HepG2 (cell line): ENCODE results near the gene KIAA1191. TPM values are rescaled to one million over a fixed set of nuclear protein-coding genes. Genes with fewer than 3 reads are reported as not detected.

ENCODE experiments used
- ARID2 ChIP-seq: sonication (generic); formaldehyde crosslinking; IDR thresholded peaks from 2 replicates; pipeline ENCODE4 v1.8.1; 2022; ENCODE audit warnings: mild to moderate bottlenecking, missing genetic modification reagents, borderline replicate concordance
- CBX5 ChIP-seq: sonication (generic); formaldehyde crosslinking; IDR thresholded peaks from 2 replicates; pipeline ENCODE4 v1.4.0; 2020; ENCODE audit warnings: missing genetic modification reagents, borderline replicate concordance
- ETS1 ChIP-seq: sonication (generic); formaldehyde crosslinking; IDR thresholded peaks from 2 replicates; pipeline ENCODE4 v1.4.0; 2020; ENCODE audit warnings: missing genetic modification reagents
- HDAC2 ChIP-seq: sonication (generic); formaldehyde crosslinking; IDR thresholded peaks from 2 replicates; pipeline ENCODE4 v1.4.0; 2020; ENCODE audit warnings: missing genetic modification reagents
- HNRNPH1 ChIP-seq: fragments of 200-400 bp; formaldehyde crosslinking; optimal IDR thresholded peaks from 2 replicates; pipeline ENCODE3; 2017; ENCODE audit warnings: mild to moderate bottlenecking, low read depth, low read length
- ISL2 ChIP-seq: sonication (generic); formaldehyde crosslinking; IDR thresholded peaks from 2 replicates; pipeline ENCODE4 v1.5.0; 2020; ENCODE audit warnings: missing genetic modification reagents
- KLF16 ChIP-seq, 2 experiments: sonication (generic) in 1 of 2; formaldehyde crosslinking in 1 of 2; IDR thresholded peaks; 2 replicates each; pipeline versions ENCODE4 v1.6.1 to v1.8.0; 2016 to 2023; ENCODE audit warnings: missing genetic modification reagents in 2 of 2, missing compliant biosample characterization in 1 of 2
- MIER2 ChIP-seq: IDR thresholded peaks from 2 replicates; pipeline ENCODE4 v1.6.1; 2016; ENCODE audit warnings: missing biosample characterization, missing genetic modification reagents
- MXD3 ChIP-seq: IDR thresholded peaks from 2 replicates; pipeline ENCODE4 v1.6.1; 2016; ENCODE audit warnings: mild to moderate bottlenecking, missing biosample characterization, missing genetic modification reagents
- NCOA5 ChIP-seq: sonication (generic); formaldehyde crosslinking; IDR thresholded peaks from 2 replicates; pipeline ENCODE4 v1.4.0; 2020; ENCODE audit warnings: missing genetic modification reagents
- NFE2 ChIP-seq: sonication (generic); formaldehyde crosslinking; IDR thresholded peaks from 2 replicates; pipeline ENCODE4 v1.4.0; 2020; ENCODE audit warnings: missing genetic modification reagents
- RBM22 ChIP-seq: fragments of 200-400 bp; formaldehyde crosslinking; optimal IDR thresholded peaks from 2 replicates; pipeline ENCODE3; 2017; ENCODE audit warnings: mild to moderate bottlenecking, low read length, moderate library complexity
- SP2 ChIP-seq: sonication (generic); formaldehyde crosslinking; IDR thresholded peaks from 2 replicates; pipeline ENCODE4 v1.5.1; 2020; ENCODE audit warnings: mild to moderate bottlenecking, missing genetic modification reagents
- SRSF4 ChIP-seq: fragments of 200-400 bp; formaldehyde crosslinking; IDR thresholded peaks from one replicate; pipeline ENCODE4 v1.6.1; 2018; ENCODE audit warnings: mild to moderate bottlenecking, low read depth, low read length, moderate library complexity; ENCODE audit not compliant: poor library complexity, severe bottlenecking
- TOPORS ChIP-seq: sonication (generic); formaldehyde crosslinking; IDR thresholded peaks from 2 replicates; pipeline ENCODE4 v1.8.0; 2023; ENCODE audit warnings: mild to moderate bottlenecking, missing genetic modification reagents
- WIZ ChIP-seq: sonication (generic); formaldehyde crosslinking; IDR thresholded peaks from 2 replicates; pipeline ENCODE4 v1.5.1; 2020; ENCODE audit warnings: mild to moderate bottlenecking, missing genetic modification reagents
- ZFP1 ChIP-seq: IDR thresholded peaks from 2 replicates; pipeline ENCODE4 v1.6.1; 2016
- ZNF446 ChIP-seq: sonication (generic); formaldehyde crosslinking; IDR thresholded peaks from 2 replicates; pipeline ENCODE4 v1.5.0; 2020; ENCODE audit warnings: mild to moderate bottlenecking, missing genetic modification reagents
- ZSCAN21 ChIP-seq: sonication (generic); formaldehyde crosslinking; IDR thresholded peaks from 2 replicates; pipeline ENCODE4 v1.8.0; 2022; ENCODE audit warnings: mild to moderate bottlenecking, missing genetic modification reagents, moderate library complexity, borderline replicate concordance
- ZZZ3 ChIP-seq: sonication (generic); formaldehyde crosslinking; IDR thresholded peaks from 2 replicates; pipeline ENCODE4 v1.4.0; 2020; ENCODE audit warnings: missing genetic modification reagents, mild to moderate bottlenecking, borderline replicate concordance
- polyA plus RNA-seq, 8 experiments: library from polyadenylated mRNA; depleted of rRNA in 3 of 8; stranded (reverse) in 7 of 8; unstranded in 1 of 8; fragments of >200 nt; fragmentation: Illumina TruSeq in 4 of 8; extraction: Trizol in 4 of 8; gene quantifications; 2 replicates each; pipeline versions ENCODE4 v1.2.1 to v1.2.3, GENCODE V29; 2011 to 2016; ENCODE audit warnings: low read depth in 4 of 8, missing spikeins in 1 of 8, mixed read lengths in 1 of 8; ENCODE audit not compliant: insufficient read depth in 1 of 8
- total RNA-seq, 5 experiments: library from RNA; depleted of rRNA; stranded (reverse); fragments of >200 nt; fragmentation: Illumina TruSeq; extraction: Trizol; gene quantifications; 2 replicates each; pipeline ENCODE4 v1.2.3, GENCODE V29; 2016; ENCODE audit warnings: low read depth in 1 of 5
- TF ChIP-seq, protein P1 (sequence below): sonication (generic); formaldehyde crosslinking; IDR thresholded peaks from 2 replicates; pipeline ENCODE4 v1.4.0; 2020; ENCODE audit warnings: missing genetic modification reagents
- TF ChIP-seq, protein P2 (sequence below): sonication (generic); formaldehyde crosslinking; IDR thresholded peaks from 2 replicates; pipeline ENCODE4 v1.9.0; 2021; ENCODE audit warnings: missing genetic modification reagents, borderline replicate concordance
- TF ChIP-seq, protein P3 (sequence below): sonication (generic); formaldehyde crosslinking; IDR thresholded peaks from 2 replicates; pipeline ENCODE4 v1.5.1; 2020; ENCODE audit warnings: mild to moderate bottlenecking, moderate library complexity, missing genetic modification reagents
- TF ChIP-seq, protein P4 (sequence below): sonication (generic); formaldehyde crosslinking; IDR thresholded peaks from 2 replicates; pipeline ENCODE4 v1.5.0; 2020; ENCODE audit warnings: missing genetic modification reagents, mild to moderate bottlenecking, borderline replicate concordance

KIAA1191 gene
- total and polyA plus RNA-seq, 2 of the 13 experiments (the other 11 are each of a cell fraction or from before 2014, with no cell fraction given) = 63.6 to 103 TPM

DNA sequence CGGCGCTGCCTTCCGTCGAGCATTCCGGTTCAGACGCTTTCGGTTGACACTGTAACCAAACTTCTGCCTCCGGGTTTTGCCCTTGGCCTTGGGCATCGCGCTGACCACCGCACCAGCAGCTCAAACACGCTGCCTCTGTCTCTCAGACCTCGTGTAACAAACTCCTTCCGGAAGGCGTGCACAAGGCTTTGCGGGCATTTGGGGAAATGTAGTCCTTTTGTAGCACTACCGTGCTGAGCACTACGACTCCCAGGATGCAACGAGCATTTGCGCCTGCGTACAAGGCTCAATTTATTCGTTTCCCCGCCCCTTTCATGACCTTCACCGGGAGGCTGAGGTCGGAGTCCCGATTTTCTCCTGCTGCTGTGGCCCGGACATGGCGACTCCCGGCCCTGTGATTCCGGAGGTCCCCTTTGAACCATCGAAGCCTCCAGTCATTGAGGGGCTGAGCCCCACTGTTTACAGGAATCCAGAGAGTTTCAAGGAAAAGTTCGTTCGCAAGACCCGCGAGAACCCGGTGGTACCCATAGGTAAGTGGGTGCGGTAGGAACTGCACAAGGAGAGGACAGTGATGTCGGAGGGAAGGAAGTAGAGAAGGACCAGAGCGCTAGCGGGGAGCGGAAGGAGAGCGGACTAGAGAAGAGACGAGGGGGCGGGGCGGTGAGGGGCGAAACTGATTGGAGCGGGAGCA lies 27.0 kb upstream of the KIAA1191 start, which contains the start of the genes HIGD2A and NOP16 (continued):
- TF ChIP-seq, protein P1, sequence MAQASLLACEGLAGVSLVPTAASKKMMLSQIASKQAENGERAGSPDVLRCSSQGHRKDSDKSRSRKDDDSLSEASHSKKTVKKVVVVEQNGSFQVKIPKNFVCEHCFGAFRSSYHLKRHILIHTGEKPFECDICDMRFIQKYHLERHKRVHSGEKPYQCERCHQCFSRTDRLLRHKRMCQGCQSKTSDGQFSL (CRISPR knock-in tag) = no peak
- TF ChIP-seq, protein P2, sequence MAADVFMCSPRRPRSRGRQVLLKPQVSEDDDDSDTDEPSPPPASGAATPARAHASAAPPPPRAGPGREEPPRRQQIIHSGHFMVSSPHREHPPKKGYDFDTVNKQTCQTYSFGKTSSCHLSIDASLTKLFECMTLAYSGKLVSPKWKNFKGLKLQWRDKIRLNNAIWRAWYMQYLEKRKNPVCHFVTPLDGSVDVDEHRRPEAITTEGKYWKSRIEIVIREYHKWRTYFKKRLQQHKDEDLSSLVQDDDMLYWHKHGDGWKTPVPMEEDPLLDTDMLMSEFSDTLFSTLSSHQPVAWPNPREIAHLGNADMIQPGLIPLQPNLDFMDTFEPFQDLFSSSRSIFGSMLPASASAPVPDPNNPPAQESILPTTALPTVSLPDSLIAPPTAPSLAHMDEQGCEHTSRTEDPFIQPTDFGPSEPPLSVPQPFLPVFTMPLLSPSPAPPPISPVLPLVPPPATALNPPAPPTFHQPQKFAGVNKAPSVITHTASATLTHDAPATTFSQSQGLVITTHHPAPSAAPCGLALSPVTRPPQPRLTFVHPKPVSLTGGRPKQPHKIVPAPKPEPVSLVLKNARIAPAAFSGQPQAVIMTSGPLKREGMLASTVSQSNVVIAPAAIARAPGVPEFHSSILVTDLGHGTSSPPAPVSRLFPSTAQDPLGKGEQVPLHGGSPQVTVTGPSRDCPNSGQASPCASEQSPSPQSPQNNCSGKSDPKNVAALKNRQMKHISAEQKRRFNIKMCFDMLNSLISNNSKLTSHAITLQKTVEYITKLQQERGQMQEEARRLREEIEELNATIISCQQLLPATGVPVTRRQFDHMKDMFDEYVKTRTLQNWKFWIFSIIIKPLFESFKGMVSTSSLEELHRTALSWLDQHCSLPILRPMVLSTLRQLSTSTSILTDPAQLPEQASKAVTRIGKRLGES = no peak
- TF ChIP-seq SP2 (peak; percentile 78), TOPORS (CRISPR knock-in tag) (peak; percentile 95), ISL2 (0 out of 2 replicates have a peak, but pooled peaks have one; percentile 20), NCOA5 (no peak), WIZ (no peak), KLF16 (CRISPR knock-in tag; IDR thresholded peaks at IDR 0.05) (peak; percentile 52 to 74; a peak in 3 of 4 replicates), MIER2 (no peak; the same call in 1 of the 2 replicates), ZNF446 (CRISPR knock-in tag) (no peak), SRSF4 (no peak), CBX5 (CRISPR knock-in tag) (peak; percentile 84), ETS1 (CRISPR knock-in tag) (no peak), RBM22 (no peak), MXD3 (CRISPR knock-in tag) (peak; percentile 95), ZZZ3 (CRISPR knock-in tag) (peak; percentile 79; the same call in 1 of the 2 replicates), ZSCAN21 (peak; percentile 53), HDAC2 (CRISPR knock-in tag) (peak; percentile 34; the same call in 1 of the 2 replicates), ZFP1 (CRISPR knock-in tag) (0 out of 2 replicates have a peak, but pooled peaks have one; percentile 18), NFE2 (CRISPR knock-in tag) (no peak), ARID2 (no peak), HNRNPH1 (no peak)
- TF ChIP-seq, protein P3, sequence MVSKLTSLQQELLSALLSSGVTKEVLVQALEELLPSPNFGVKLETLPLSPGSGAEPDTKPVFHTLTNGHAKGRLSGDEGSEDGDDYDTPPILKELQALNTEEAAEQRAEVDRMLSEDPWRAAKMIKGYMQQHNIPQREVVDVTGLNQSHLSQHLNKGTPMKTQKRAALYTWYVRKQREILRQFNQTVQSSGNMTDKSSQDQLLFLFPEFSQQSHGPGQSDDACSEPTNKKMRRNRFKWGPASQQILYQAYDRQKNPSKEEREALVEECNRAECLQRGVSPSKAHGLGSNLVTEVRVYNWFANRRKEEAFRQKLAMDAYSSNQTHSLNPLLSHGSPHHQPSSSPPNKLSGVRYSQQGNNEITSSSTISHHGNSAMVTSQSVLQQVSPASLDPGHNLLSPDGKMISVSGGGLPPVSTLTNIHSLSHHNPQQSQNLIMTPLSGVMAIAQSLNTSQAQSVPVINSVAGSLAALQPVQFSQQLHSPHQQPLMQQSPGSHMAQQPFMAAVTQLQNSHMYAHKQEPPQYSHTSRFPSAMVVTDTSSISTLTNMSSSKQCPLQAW = peak; percentile 96; the same call in 1 of the 2 replicates
- TF ChIP-seq, protein P4, sequence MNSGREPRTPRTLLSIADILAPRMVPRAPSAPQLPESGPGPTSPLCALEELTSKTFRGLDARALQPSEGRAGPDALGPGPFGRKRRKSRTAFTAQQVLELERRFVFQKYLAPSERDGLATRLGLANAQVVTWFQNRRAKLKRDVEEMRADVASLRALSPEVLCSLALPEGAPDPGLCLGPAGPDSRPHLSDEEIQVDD (CRISPR knock-in tag) = no peak
